Measurements from ENCODE around the gene CIAPIN1. TPM values are rescaled to one million over a fixed set of nuclear protein-coding genes. Genes with fewer than 3 reads are reported as not detected.

Gene CIAPIN1
- total RNA-seq, 1 experiment from 2014 or later, result 68.5 TPM

DNA sequence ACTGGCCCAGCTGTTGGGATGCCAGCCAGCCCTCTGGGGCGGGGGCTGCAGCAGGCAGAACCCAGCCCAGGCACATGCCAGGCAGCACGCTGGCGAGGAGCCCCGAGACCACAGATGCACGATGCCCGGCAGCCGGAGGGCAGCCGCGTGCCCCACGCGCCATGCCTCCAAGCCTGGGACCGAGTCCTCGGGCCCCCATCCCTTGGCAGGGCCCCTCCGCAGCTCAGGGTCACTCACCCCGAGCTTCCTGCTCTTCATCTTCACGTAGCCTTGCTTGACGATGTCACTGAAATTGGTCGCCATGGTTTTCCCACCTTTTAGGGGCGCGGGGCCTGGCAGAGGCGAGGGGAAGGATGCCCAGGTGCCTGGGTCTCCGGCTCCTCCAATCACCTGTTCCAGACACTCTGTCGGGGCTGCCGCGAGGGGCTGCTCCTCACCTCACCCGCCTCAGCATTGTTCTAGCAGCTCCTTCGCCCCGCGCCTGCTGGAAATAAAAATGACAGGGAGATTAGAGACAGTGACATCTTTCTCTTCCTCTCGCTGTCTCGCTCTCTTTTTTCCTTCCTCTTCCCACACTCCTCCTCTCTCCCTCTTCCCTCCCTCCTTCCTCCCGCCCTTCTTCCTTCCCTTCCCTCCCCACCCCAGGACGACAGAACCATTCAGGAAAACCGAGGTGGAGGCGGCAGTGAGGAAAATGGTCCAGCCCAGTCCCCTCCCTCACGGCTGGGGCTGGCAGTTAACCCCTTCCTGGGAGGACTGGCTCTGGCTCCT is 32.2 kb upstream of the CIAPIN1 start:
- no peak overlapping the region for H3K4me3 ChIP-seq (replicated peaks in 1 of 2; ENCODE audit: low read depth in 1 of 2, low read length in 2 of 2)
- BruUV-seq (replicated peaks), result no TSS peak
- no peak overlapping the region for H3K9ac ChIP-seq (ENCODE audit: low read length)
- H3K4me1 ChIP-seq (ENCODE audit: control insufficient read depth in 1 of 2, insufficient read depth in 2 of 2, low read length in 2 of 2), result peaks cover 19 to 31% of the 10 kb centered on the region in 2 experiments; a peak in 3 of 4 replicates
- no peaks in the 10 kb centered on the region for H3K36me3 ChIP-seq (ENCODE audit: control insufficient read depth in 1 of 2, insufficient read depth in 2 of 2, low read length in 2 of 2)
- TF ChIP-seq YY1 (IDR thresholded peaks at IDR 0.05; ENCODE audit: extremely low read depth, insufficient replicate concordance, low read depth, low read length) (no peak), POLR2A (IDR thresholded peaks at IDR 0.05; ENCODE audit: borderline replicate concordance, extremely low read depth, insufficient read depth, insufficient read length) (no peak), SRF (IDR thresholded peaks at IDR 0.05; ENCODE audit: low read depth) (no peak), TCF7L2 (IDR thresholded peaks at IDR 0.05; ENCODE audit: borderline replicate concordance, extremely low read depth, insufficient read depth, insufficient read length) (no peak), CBX3 (IDR thresholded peaks at IDR 0.05; ENCODE audit: low read depth) (no peak), EZH2phosphoT487 (IDR thresholded peaks at IDR 0.05; ENCODE audit: borderline replicate concordance) (no peak), ELF1 (IDR thresholded peaks at IDR 0.05; ENCODE audit: borderline replicate concordance, low read depth) (no peak), EGR1 (IDR thresholded peaks at IDR 0.05; ENCODE audit: low read depth) (no peak), SIN3A (IDR thresholded peaks at IDR 0.05; ENCODE audit: low read depth) (no peak), CEBPB (IDR thresholded peaks at IDR 0.05; ENCODE audit: low read depth) (no peak), FOSL1 (IDR thresholded peaks at IDR 0.05; ENCODE audit: low read depth) (no peak), ZFX (IDR thresholded peaks at IDR 0.05) (no peak), ZNF274 (IDR thresholded peaks at IDR 0.05; ENCODE audit: low read depth, low read length) (no peak), POLR2AphosphoS5 (IDR thresholded peaks at IDR 0.05; ENCODE audit: low read depth, low read length) (no peak)
- TF ChIP-seq, protein P1, sequence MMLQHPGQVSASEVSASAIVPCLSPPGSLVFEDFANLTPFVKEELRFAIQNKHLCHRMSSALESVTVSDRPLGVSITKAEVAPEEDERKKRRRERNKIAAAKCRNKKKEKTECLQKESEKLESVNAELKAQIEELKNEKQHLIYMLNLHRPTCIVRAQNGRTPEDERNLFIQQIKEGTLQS (IDR thresholded peaks at IDR 0.05), result no peak
- TF ChIP-seq, protein P2, sequence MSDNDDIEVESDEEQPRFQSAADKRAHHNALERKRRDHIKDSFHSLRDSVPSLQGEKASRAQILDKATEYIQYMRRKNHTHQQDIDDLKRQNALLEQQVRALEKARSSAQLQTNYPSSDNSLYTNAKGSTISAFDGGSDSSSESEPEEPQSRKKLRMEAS (IDR thresholded peaks at IDR 0.05), result no peak
- TF ChIP-seq, protein P3, sequence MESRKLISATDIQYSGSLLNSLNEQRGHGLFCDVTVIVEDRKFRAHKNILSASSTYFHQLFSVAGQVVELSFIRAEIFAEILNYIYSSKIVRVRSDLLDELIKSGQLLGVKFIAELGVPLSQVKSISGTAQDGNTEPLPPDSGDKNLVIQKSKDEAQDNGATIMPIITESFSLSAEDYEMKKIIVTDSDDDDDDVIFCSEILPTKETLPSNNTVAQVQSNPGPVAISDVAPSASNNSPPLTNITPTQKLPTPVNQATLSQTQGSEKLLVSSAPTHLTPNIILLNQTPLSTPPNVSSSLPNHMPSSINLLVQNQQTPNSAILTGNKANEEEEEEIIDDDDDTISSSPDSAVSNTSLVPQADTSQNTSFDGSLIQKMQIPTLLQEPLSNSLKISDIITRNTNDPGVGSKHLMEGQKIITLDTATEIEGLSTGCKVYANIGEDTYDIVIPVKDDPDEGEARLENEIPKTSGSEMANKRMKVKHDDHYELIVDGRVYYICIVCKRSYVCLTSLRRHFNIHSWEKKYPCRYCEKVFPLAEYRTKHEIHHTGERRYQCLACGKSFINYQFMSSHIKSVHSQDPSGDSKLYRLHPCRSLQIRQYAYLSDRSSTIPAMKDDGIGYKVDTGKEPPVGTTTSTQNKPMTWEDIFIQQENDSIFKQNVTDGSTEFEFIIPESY (IDR thresholded peaks at IDR 0.05; ENCODE audit: extremely low read depth, insufficient replicate concordance, low read length), result no peak
- peak overlapping the region; percentile 48 for H3K4me2 ChIP-seq (ENCODE audit: low read length)
- ChIA-PET CTCF (no interaction called here), POLR2A (no interaction called here), RAD21 (ENCODE audit: low non-redundant PET in 1 of 2, low total read pairs in 2 of 2, uncharacterized antibody in 2 of 2, unreplicated experiment in 2 of 2) (no interaction called here)
- ATAC-seq (peak; percentile 40), DNase-seq (ENCODE audit: low read depth, low spot score) (no peak)
- H3K27ac ChIP-seq (ENCODE audit: low read depth, low read length), result no peak overlapping the region
- intact Hi-C loops (cut with micrococcal nuclease), result no loop called here
- H4K20me1 ChIP-seq (ENCODE audit: insufficient read depth), result no peaks in the 10 kb centered on the region
- H3K9me3 ChIP-seq (ENCODE audit: control insufficient read depth in 1 of 2, insufficient read depth in 1 of 2, low read depth in 1 of 2, low read length in 2 of 2), result no peaks in the 10 kb centered on the region
- no peak overlapping the region for H2AFZ ChIP-seq (ENCODE audit: low read depth, low read length, poor library complexity, severe bottlenecking)
- H3K79me2 ChIP-seq (ENCODE audit: insufficient read depth, low read length), result no peaks in the 10 kb centered on the region
- H3K27me3 ChIP-seq (ENCODE audit: insufficient read depth, low read length), result no peaks in the 10 kb centered on the region
- H3K9me2 ChIP-seq (ENCODE audit: insufficient read depth), result no peaks in the 10 kb centered on the region
